ENCODE data around the gene SENP3. TPM values are rescaled to one million over a fixed set of nuclear protein-coding genes. Genes with fewer than 3 reads are reported as not detected.

SENP3 gene
- polyA plus RNA-seq, 1 donor (not counting 4 experiments of a cell fraction or from before 2014, with no cell fraction given) = 99.1 TPM

DNA sequence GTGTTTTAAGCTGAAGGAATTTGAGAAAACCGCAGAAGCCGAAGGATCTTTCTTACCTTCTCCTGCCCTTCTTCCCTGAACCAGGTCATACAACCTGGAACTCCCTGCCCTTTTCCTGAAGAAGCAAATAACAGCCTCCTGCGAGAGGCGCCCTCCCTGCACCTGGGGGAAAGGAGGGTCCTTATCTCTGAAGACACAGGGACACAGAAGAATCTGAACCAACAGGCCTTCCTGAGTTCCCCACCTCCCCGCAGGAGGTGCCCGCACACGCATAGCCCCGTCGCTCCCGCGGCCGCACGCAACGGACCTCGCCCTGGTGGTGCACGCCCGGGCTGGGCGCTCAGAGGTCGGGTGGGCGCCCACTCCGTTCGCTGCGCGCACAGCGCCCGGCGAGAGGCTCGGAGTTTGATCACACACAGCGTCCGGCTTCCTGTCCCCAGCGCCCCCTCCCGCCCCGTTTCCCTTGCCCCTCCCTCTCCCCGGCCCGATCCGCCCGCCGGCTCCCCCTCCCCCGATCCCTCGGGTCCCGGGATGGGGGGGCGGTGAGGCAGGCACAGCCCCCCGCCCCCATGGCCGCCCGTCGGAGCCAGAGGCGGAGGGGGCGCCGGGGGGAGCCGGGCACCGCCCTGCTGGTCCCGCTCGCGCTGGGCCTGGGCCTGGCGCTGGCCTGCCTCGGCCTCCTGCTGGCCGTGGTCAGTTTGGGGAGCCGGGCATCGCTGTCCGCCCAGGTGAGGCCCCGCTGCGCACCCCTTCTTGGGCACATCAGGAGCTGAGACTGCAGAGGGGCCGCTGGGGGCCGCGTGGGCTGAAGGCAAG lies 12.9 kb upstream of the SENP3 start, which contains the start of gene TNFSF12:
Gene TNFSF12 (plus strand): TSS at position 474 of the 816 bp plus-strand sequence. CDS start 96 bp downstream, at position 570.
- Histone ChIP-seq H3K36me3 (ENCODE audit: control insufficient read depth in 2 of 2, extremely low read depth in 1 of 2, insufficient read depth in 2 of 2, low read length in 2 of 2) (no peaks in the 10 kb centered on the region), H2AFZ (ENCODE audit: control insufficient read depth, low read length) (peak within 1 kb of the TSS; percentile 58), H3K4me2 (ENCODE audit: control insufficient read depth, extremely low read depth, insufficient read depth, low read depth, low read length) (peak within 1 kb of the TSS; percentile 74), H3K4me1 (ENCODE audit: control insufficient read depth, extremely low read depth, insufficient read depth, low read length) (peaks cover 8% of the 10 kb centered on the region), H3K9me1 (ENCODE audit: control insufficient read depth, extremely low read depth, insufficient read depth, low read length) (no peaks in the 10 kb centered on the region), H3K4me3 (ENCODE audit: control insufficient read depth in 2 of 3, extremely low read depth in 1 of 3, insufficient read depth in 2 of 3, low read depth in 1 of 3, low read length in 3 of 3) (peak within 1 kb of the TSS; percentile 31 to 41 (median 34)), H3K9ac (ENCODE audit: control insufficient read depth, extremely low read depth, insufficient read depth, low read length) (peak within 1 kb of the TSS; percentile 62), H3K79me2 (ENCODE audit: control insufficient read depth, insufficient read depth, low read length) (no peaks in the 10 kb centered on the region), H3K9me3 (ENCODE audit: control insufficient read depth, low read depth, low read length) (no peaks in the 10 kb centered on the region), H3K27me3 (ENCODE audit: control insufficient read depth, extremely low read depth, insufficient read depth, low read length) (no peaks in the 10 kb centered on the region), H3K27ac (ENCODE audit: control insufficient read depth, insufficient read depth, low read length) (no peak within 1 kb of the TSS), H4K20me1 (ENCODE audit: control insufficient read depth, extremely low read depth, insufficient read depth, low read length) (no peaks in the 10 kb centered on the region)
- no peak for TF ChIP-seq EZH2 (IDR thresholded peaks at IDR 0.05; ENCODE audit: low read length)
- TF ChIP-seq, protein P1, sequence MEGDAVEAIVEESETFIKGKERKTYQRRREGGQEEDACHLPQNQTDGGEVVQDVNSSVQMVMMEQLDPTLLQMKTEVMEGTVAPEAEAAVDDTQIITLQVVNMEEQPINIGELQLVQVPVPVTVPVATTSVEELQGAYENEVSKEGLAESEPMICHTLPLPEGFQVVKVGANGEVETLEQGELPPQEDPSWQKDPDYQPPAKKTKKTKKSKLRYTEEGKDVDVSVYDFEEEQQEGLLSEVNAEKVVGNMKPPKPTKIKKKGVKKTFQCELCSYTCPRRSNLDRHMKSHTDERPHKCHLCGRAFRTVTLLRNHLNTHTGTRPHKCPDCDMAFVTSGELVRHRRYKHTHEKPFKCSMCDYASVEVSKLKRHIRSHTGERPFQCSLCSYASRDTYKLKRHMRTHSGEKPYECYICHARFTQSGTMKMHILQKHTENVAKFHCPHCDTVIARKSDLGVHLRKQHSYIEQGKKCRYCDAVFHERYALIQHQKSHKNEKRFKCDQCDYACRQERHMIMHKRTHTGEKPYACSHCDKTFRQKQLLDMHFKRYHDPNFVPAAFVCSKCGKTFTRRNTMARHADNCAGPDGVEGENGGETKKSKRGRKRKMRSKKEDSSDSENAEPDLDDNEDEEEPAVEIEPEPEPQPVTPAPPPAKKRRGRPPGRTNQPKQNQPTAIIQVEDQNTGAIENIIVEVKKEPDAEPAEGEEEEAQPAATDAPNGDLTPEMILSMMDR (optimal IDR thresholded peaks at IDR 0.05 in 1 of 3, IDR thresholded peaks at IDR 0.05 in 1 of 3, conservative IDR thresholded peaks at IDR 0.05 in 1 of 3; ENCODE audit: extremely low read depth in 1 of 3, insufficient read depth in 2 of 3, low read length in 3 of 3) = no peak
- DNase-seq (ENCODE audit: low read depth, low spot score) (no peak), FAIRE-seq (peak; percentile 69)
- dilution Hi-C loops (cut with MboI; ENCODE audit: extremely low pct_ligation_motif_present, low sequenced_read_pairs) = no loop called here

DNA sequence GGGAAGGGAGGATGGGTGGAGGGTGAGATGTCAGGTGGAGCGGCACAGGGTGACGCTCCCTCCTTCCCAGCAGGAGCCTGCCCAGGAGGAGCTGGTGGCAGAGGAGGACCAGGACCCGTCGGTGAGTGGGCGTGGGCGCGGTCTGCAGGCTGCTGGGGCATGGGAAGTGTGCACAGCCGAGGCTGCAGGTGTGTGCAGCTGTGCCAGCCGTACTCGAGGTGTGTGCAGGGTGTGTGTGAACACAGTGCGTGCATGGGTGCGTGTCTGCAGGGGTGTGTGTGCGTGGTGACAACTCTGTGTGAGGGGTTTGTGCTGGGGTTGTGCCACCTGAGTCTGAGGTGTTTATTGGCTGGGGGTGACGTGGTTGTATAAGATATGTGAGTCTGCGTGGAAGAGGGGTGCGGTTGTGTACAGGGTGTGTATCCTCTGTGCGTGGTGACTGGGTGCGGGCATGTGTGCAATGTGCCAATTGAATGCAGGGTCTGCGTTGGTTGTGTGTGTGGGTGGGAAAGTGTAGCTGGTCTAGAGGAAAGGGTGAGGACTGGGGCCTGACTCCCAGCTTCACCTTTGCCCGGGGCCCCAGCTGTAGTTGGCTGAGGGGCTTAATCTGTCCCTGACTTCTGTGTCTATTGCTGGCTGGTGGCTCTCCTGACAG lies 12.2 kb upstream of the SENP3 start:
- TF ChIP-seq EZH2 (IDR thresholded peaks at IDR 0.05; ENCODE audit: low read length) = no peak
- TF ChIP-seq, protein P1 (optimal IDR thresholded peaks at IDR 0.05 in 1 of 3, IDR thresholded peaks at IDR 0.05 in 1 of 3, conservative IDR thresholded peaks at IDR 0.05 in 1 of 3; ENCODE audit: extremely low read depth in 1 of 3, insufficient read depth in 2 of 3, low read length in 3 of 3) = no peak
- no peak overlapping the region for H3K9ac ChIP-seq (ENCODE audit: control insufficient read depth, extremely low read depth, insufficient read depth, low read length)
- no peaks in the 10 kb centered on the region for H3K9me3 ChIP-seq (ENCODE audit: control insufficient read depth, low read depth, low read length)
- DNase-seq (ENCODE audit: low read depth, low spot score) (no peak), FAIRE-seq (no peak)
- no peaks in the 10 kb centered on the region for H3K9me1 ChIP-seq (ENCODE audit: control insufficient read depth, extremely low read depth, insufficient read depth, low read length)
- H4K20me1 ChIP-seq (ENCODE audit: control insufficient read depth, extremely low read depth, insufficient read depth, low read length) = no peaks in the 10 kb centered on the region
- H3K4me1 ChIP-seq (ENCODE audit: control insufficient read depth, extremely low read depth, insufficient read depth, low read length) = peaks cover 8% of the 10 kb centered on the region
- H3K79me2 ChIP-seq (ENCODE audit: control insufficient read depth, insufficient read depth, low read length) = no peaks in the 10 kb centered on the region
- peak overlapping the region; percentile 58 for H2AFZ ChIP-seq (ENCODE audit: control insufficient read depth, low read length)
- no peak overlapping the region for H3K27ac ChIP-seq (ENCODE audit: control insufficient read depth, insufficient read depth, low read length)
- dilution Hi-C loops (cut with MboI; ENCODE audit: extremely low pct_ligation_motif_present, low sequenced_read_pairs) = no loop called here
- peak overlapping the region; percentile 60 for H3K4me2 ChIP-seq (ENCODE audit: control insufficient read depth, extremely low read depth, insufficient read depth, low read depth, low read length)
- peak overlapping the region in 2 of 3 experiments; percentile 8 to 34 for H3K4me3 ChIP-seq (ENCODE audit: control insufficient read depth in 2 of 3, extremely low read depth in 1 of 3, insufficient read depth in 2 of 3, low read depth in 1 of 3, low read length in 3 of 3)
- no peaks in the 10 kb centered on the region for H3K27me3 ChIP-seq (ENCODE audit: control insufficient read depth, extremely low read depth, insufficient read depth, low read length)
- H3K36me3 ChIP-seq (ENCODE audit: control insufficient read depth in 2 of 2, extremely low read depth in 1 of 2, insufficient read depth in 2 of 2, low read length in 2 of 2) = no peaks in the 10 kb centered on the region
